ENCODE measurements around the gene CHST6.
"Not testable (repeated sequence)": the region's sequence is repeated elsewhere in the genome, so short reads cannot be mapped to it uniquely, and the experiment has no call there.

CHST6 gene

DNA sequence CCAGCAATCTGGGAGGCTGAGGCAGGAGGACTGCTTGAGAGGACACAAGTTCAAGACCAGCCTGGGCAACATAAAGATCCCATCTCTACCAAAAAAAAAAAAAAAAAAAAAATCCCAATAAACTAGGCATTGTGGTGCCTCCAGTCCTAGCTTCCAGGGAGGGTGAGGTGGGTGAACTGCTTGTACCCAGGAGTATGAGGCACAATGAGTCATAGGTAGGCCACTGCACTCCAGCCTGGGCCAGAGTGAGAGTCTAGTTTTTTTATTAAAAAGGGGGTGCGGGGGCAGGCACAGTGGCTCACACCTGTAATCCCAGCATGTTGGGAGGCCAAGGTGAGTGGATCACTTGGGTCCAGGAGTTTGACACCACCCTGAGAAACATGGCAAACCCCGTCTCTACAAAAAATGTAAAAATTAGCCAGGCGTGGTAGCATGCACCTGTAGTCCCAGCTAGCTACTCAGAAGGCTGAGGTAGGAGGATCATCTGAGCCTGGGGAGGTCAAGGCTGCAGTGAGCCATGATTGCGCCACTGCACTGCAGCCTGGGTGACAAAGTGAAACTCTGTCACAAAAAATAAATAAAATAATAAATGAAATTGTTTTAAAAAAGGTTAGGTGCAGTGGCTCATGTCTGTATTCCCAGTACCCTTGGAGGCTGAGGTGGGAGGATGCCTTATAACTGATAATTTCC is 7.8 kb upstream of the CHST6 start:
- no peak for DNase-seq

DNA sequence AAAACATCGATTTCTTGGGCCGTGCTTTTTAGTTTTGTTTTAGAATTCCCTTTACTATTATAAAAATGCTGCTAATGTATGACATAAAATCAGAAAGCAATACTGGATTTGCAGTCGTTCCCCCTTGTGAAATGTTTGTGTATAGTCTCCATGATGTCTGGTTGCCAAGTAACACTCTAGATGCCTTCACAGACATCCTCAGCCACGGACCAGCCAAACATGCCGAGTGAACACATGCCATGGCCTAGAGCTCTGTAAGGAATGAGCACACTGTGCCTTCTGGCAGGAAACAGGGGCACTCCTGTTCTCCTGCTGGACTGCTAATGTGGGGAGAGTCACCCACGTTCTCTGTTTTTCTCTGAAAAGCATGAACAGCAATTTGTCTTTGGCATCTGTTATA is 6.6 kb upstream of the CHST6 start:
- DNase-seq: not testable (repeated sequence)

DNA sequence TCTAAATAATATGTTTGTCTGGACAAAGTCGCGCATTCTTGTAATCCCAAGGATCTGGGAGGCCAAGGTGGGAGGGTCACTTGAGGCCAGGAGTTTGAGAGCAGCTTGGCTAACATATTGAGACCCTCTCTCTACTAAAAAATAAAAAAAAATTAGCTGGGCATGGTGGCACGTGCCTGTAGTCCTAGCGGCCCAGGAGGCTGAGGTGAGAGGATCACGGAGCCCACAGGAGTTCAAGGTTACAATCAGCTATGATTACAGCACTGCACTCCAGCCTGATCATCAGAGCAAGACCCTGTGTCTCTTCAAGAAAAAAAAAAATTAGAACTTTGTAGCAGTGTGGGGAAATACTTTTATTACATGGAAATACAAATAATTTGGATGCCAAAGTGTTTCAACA is 6.1 kb upstream of the CHST6 start:
- DNase-seq: no peak

DNA sequence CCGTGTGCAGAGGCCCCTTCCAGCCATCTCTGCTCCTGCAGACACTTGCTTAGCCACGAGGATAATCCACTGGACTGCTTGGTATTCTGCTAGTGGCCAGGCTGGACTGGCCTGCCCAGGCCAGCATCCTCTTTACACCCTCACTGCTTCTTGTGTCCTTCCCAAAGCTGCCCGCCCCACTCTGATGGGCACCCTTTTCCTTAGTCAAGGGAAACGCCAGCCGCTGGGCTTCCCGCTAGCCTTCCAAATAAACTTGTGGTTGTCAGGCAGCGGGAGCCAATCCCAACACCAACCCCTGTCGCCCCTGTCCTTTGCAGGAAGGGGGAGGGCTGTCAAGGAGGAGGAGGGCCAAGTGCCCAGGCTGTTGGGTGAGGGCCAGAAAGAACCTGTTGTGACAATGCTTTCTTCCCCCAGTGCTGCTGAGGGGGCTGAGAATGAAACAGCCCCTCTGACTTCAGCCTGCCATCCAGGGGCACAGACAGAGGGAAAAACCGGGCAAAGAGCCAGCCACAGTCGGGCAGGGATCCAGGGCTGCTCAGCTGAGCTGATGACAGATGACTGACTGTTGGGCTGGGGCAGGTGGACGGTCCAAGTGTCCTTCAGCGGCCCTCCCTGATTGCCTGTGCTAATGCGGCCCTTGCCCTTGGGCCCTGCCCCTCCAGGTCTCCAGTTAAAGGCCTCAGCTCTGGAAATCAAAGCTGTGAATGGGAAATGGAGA is 3.5 kb upstream of the CHST6 start:
- not testable (repeated sequence) for DNase-seq

DNA sequence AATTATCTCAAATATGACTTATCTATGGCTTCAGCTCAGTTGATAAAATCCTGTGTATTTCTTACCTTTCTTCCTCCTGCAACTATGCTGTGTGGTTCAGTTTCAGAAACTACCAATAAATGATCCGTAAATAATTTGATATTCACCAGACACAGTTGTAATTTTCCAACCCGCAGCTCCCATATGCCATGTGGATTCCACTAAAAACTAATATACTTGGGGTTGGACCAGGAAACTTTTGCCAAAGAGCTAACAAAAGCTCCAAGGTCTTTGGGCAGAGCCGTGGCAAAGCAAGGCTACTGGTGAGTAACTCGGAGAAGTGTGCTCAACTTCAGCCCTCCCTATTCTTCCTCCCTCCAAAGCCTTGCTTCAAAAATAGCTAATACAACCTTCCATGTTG is 2.3 kb upstream of the CHST6 start:
- no peak for DNase-seq

DNA sequence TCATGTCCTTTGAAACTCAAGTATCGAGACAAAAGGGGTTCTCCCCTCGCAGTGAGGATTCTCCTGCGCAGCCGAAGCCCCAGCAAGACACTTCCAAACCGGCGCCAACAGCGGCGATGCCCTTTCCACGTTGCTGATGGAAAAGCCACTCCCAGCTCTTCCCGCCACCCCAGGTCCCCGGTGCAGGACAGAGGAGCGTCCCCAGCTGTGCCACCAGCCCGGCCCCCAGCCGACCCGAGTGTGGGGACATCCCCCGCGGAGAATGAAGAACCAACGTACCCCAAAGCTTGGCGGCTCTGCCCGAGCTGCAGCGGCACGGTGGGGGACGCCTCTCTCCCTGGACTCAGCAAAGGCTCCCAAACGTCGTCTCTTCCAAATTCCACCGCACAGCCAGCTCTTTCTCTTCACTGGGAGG is 573 bp downstream of the CHST6 start:
- no peak for DNase-seq

DNA sequence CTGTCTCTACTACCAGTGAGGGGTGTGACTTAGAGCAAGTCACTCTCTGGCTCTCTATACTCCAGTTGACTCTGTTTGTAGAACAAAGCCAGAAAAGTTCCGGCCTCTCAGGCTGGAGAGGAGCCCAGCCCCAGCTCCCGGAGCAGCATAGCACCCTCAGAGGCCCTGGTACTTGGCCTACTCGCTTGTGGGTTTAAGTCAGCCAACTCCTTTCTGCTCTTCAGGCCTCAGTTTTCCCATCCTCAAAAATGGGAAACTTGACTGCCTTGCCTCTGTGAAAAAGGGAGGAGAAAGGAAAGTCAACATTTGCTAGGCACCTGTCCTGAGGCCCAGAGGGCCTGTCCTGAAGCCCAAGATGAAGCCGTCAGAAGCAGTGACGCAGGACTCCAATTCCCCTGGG is 1.1 kb downstream of the CHST6 start:
- no peak for DNase-seq

DNA sequence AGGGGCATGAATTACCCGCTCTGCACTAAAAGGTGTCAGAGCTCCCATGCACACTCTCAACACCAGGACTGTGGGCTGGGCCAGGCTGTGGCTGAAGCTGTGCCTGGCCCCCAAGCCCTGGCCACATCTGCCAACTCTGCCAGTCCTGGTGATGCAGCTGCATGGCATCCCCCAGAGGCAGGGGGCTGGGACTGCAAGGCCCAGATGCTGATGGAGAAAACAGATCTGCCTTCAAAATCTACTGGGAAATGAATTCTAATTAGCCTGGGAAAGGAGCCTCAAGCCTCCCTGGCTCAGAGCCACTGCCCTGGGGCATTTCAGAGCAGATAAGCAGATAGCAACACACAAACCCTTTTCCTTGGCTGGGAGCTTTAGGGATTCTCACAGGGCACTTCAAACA is 3.4 kb downstream of the CHST6 start:
- DNase-seq: no peak

DNA sequence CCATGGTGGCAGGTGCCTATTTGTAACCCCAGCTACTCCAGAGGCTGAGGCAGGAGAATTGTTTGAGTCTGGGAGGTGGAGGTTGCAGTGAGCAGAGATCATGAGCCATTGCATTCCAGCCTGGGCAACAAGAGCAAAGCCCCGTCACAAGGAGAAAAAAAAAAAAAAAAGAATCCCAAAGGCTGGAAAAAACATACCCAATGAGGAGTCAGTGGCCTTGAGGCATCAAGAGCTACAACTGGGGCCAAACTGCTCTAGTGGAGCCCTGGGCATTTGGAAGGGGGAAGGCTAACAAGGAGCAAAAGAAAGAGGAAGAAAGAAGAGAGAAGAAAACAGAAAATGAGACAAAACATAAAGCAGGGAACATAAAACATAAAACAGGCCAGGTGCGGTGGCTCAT is 6.9 kb downstream of the CHST6 start:
- no peak for DNase-seq

DNA sequence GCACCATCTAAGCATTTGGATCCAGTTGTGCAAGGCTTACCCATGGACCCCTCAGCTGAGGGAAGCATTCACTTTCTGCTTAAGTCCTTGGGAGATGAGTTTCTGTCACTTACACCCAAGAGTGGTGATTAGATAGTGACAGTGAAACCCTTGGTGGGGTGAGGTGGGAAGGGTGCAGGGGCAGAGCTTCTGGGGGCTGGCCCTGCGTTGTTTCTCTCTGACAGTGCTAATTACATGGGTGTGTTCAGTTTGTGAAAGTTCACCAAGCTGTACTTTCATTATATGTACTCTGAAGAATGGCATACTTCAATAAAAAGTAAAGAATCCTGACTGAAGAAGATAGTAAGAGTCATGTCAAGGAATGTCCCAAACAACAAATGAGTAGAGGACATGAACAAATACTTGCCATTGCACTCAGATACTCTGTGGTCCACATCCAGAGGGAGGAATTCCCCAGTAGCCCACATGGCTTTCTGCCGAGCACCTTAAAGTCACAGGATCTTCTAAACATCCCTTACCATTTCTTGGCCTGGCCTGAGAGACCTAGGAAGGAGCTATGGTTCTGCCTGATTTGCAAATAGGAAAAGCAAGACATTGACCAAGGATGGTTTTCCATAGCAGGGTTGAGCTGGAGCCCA is 8.4 kb downstream of the CHST6 start:
- DNase-seq: no peak

DNA sequence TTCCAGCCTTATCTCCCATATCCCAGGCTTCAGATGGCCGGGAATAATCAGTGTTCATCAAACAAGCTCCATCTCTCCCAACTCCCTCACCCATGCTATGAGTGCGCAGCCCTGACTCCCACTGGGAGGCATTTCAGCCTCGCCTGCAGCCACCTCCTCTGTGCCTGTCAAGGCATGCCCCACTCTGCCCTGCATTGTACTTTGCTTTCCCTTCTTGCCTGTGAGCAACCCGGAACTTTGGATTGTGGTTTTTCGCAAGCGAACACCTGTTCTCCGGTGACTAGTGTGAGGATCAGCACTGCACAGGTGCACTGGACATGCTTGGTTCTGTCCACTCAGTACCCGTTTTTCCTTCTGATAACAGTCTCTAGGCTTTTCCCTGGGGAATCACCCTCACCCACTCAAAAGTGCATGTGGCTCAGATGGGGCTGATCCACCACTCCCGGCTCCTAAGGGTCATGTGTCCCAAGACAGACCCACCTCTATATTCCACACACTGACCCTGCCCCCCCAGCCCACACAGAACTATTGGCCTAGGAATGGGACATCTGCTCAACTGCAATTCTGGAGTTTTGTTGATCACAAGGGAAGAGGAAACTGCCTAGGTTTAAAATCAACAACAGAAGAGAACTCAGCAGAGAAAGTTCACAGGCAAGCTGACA is 9.1 kb downstream of the CHST6 start:
- no peak for DNase-seq

DNA sequence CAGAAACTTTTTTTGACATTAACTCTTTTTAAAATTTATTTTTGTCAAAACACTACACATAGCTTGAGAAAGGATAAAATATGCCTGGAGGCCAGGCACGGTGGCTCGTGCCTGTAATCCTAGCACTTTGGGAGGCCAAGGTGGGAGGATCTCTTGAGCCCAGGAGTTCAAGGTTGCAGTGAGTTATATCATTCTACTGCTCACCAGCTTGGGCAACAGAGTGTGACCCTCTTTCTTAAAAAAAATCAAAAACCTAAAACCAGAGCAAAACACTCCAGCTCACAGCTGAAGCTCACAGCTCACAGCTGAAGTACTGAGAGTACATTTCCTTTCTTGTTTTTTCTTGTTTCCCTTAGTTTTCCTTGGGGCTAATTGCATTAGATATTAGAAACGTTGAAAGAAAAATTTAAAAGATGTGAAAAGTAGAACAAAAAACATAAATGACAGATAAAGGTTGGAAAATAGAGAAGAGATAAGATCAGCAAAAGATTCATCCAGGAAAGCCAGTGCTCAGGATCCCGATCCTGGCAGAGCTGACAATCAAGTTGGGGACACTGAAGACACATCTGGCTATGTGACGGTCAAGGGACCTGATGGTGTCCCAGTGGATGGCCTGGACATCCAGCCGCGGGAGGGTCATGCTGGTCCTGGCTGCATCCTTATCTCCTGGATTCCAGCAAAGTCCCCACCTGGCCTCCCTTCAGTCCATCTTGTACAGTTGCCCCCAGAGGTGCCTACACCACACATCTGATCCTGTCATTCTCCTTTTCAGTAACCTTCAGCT is 9.8 kb downstream of the CHST6 start:
- DNase-seq: no peak

DNA sequence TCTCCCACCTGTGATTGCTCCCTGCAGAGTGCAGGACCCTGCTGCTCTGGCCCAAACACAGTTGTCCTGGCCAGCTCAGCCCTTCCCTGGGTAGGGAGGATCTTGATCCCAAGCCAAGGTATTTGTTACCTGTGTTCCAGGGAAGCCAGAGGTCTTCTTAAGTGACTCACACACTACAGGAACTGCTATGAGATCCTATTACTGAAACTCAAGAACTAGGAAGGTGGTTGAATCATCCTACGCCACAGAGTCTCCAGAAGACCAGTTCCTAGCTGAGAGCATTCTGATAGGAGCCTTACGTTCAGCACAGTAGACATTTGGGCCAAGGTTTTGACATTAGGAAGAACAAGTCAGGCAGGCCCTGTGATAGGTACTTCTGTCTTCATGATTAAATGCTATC is 12.0 kb downstream of the CHST6 start:
- DNase-seq: no peak

DNA sequence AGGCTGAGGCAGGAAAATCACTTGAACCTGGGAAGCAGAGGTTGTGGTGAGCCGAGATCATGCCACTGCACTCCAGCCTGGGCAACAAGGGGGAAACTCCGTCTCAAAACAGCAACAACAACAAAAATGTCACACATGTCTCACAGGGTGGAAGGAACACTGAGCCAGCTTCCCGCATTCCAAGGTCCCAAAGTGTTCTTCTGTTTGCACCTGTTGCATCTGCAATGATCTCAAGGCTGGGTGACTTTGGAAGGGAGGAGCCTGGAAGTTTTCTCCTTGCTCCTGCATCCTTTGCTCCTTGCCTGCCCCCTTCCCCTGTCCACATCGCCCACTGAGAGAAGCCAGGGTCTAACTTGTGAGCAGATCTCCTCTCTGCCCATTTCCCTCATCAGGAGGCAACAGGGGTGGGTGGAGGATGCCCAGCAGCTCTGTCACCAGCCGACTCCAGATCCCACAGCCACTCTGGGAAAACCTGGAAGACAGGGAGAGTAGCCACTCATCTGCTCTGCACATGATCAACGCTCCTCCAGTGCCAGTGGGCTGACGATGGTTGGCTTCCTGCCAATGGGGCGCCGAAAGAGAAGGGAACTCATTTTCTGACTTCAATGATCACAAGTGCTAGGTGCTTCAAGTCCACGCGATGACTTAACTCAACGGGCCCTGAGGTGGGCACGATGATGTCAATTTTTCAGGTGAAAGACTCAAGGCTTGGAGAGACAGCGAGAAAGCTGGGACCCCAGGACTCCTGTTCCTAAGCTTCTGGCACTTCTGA is 12.6 kb downstream of the CHST6 start:
- no peak for DNase-seq

DNA sequence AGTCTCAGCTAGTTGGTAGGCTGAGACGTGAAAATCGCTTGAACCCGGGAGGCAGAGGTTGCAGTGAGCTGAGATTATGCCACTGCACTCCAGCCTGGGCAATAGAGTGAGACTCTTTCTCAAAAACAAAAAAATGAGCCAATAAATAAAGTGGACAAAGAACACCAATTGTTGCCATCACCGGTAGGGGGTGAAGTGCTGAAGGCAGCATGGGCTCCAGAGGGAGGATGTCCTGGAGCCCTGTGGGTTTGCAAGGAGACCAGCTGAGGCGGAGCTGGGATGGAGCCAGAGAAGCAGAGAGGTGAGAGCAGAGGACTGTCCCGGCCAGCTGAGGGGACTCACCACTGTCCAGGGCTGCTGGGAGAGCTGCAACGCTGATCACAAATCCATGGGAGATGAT is 13.8 kb downstream of the CHST6 start:
- no peak for DNase-seq

DNA sequence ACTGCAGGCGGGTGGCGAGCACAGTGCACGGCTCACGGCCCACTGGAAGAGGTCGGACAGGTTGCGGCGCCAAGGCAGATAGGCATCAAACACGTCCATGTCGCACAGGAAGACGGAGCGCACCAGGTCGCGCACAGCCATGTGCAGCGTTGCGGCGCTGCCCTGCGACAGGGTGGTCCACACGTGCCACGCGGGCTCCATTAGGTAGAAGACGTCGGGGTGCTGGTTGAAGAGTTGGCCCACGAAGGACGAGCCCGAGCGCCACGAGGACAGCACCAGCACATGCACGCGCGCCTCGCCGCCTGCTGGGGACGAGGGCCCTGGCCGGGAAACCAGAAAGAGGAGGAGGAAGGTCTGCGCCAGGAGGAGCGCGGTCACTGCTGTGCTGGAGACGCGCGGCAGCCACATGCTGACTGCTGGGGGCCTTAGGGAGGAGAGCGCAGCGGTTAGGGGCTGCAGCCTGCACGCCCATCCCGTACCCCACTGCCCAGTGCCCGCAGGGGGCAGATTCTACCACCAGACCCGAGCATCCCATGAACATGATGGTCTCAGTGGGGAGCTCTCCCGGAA is 15.7 kb downstream of the CHST6 start:
- no peak for DNase-seq

DNA sequence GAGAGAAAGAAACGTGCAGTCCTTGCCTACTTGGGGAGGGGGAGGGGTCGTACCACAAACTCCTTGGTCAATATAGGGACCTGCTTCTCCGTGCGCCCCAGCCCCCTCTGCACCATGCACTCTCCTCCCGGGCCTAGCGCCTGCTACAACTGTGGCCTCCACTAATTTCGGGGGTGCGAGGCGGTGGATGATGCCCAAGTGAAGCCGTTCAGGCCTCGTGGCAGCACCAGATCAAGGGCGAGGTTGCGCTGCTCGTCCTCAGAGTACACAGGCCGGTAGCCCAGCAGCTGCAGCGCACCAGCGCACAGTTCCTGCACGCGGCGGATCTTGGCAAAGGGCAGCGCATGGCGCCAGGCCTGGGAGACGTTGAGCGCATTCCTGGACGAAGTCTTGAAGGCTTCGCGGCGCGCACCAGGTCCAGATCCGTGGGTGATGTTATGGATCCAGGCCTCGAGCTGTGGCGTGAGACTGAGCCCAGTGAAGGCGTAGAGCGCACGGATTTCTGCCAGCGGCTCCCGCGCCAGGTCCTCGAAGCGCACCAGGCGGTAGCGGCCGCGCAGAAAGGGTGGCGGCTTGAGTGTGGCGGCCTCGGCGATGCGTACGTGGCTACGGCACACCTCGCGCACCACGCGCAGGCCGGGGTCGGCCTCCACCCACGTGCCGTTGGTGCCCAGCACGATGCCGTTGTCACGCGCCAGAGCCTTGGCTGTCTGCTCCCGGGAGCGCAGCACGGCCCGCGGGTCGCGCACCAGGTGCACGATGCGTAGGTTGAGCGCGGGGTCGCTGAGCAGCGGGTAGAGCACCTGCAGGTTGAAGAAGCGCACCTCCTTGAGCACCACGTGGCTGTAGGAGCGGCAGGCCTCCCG is 16.5 kb downstream of the CHST6 start:
- no peak for DNase-seq

DNA sequence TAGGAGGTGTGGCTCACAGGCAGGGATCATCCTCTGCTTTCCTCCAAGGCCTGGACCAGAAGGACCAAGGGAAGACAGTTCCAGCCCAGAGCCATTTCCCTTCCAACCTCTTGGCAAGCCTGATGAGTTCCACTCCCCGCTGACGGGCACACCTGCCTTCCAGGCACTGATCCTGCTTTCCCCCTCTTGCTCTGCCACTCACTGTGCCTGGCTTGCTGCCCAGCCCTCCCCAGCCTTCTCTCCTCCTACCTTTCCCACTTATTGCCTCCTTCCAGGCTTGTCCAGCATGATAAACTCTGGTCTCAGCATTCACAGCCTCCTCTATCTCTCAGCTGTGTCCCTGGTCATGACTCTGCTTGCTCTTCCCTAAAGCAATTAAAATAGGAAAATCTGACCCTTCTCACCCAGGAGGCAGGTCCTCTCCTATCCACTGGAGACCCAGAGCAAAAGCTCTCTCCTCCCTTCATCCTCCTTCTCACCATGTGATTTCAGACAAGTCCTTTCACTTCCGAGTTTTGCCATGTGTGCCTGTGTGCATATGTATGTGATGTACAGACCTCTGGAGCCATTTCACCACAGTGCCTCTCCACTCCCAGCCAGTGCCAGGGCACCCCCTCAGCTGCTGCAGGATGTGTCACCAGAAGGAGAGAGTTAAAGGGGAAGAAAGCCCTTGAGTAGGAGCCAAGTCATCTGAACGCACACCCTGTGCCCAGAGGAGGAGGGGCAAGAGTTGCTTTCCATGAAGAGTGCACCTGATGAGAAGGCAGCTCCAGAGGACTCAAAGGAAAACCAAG is 17.4 kb downstream of the CHST6 start:
- no peak for DNase-seq

DNA sequence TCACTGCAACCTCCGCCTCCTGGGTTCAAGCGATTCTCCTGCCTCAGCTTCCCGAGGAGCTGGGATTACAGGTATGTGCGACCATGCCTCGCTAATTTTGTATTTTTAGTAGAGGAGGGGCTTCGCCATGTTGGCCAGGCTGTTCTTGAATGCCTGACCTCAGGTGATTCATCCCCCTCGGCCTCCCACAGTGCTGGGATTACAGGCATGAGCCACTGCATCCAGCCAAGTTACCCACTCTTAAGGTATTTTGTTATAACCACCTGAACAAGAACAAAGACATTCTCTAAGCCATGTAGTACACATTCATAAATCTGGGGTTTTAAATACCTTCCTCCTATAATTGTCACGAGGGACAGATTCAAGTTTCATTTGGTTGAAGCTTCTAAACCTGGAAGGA is 18.4 kb downstream of the CHST6 start:
- DNase-seq: no peak

DNA sequence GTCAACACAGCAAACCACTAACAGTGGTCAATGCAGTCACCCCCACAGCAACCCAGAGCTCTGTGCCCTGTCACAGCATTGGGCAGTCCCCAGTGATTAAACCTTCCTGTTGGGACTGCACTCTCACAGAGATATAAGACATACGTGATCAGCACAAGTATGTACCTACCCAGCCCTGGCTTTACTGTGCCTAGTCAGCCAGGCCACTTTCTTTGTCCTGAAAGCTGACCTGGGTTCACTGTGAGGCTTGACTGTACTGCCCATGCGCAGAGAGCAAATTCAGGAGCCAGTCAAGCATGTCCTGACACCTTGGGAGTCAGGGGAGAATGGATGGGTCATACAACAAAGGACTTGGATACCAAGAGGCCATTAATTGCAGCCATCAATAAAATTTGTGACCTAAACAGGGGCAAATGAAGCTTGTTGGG is 19.8 kb downstream of the CHST6 start:
- no peak for DNase-seq
